ES-I3 (cell line): ENCODE results near the gene FAM229A.

ENCODE experiments used
- H3K36me3 ChIP-seq: 2 replicates; pipeline ENCODE4 v1.6.1; 2013; ENCODE audit warnings: mild to moderate bottlenecking, low read length, control low read depth, moderate library complexity; ENCODE audit not compliant: insufficient read depth
- H3K4me1 ChIP-seq: 2 replicates; pipeline ENCODE4 v1.6.1; 2013; ENCODE audit warnings: mild to moderate bottlenecking, control low read depth, low read length; ENCODE audit not compliant: insufficient read depth
- H3K9ac ChIP-seq: 2 replicates; pipeline ENCODE4 v1.6.1; 2013; ENCODE audit warnings: low read depth, mild to moderate bottlenecking, low read length, moderate library complexity
- H3K9me3 ChIP-seq: 2 replicates; pipeline ENCODE4 v1.6.1; 2013; ENCODE audit warnings: mild to moderate bottlenecking, low read length, moderate library complexity; ENCODE audit not compliant: control insufficient read depth, insufficient read depth

FAM229A gene

GRCh38 chr1:32392325-32392724 is 30.0 kb upstream of the FAM229A start:
- H3K9ac ChIP-seq, result no peak overlapping the region
- peaks cover 18% of the 10 kb centered on the region for H3K36me3 ChIP-seq
- H3K4me1 ChIP-seq, result no peaks in the 10 kb centered on the region
- H3K9me3 ChIP-seq, result no peaks in the 10 kb centered on the region

GRCh38 chr1:32390904-32391870 is 28.9 kb upstream of the FAM229A start:
- H3K36me3 ChIP-seq, result peaks cover 18% of the 10 kb centered on the region
- no peak overlapping the region for H3K9ac ChIP-seq
- no peaks in the 10 kb centered on the region for H3K9me3 ChIP-seq
- H3K4me1 ChIP-seq, result no peaks in the 10 kb centered on the region

- Histone ChIP-seq H3K36me3 (peaks cover 21% of the 10 kb centered on the region), H3K9me3 (no peaks in the 10 kb centered on the region), H3K9ac (no peak overlapping the region), H3K4me1 (no peaks in the 10 kb centered on the region)
Observed at GRCh38 chr1:32388641-32389040, 26.4 kb upstream of the FAM229A start.

DNA sequence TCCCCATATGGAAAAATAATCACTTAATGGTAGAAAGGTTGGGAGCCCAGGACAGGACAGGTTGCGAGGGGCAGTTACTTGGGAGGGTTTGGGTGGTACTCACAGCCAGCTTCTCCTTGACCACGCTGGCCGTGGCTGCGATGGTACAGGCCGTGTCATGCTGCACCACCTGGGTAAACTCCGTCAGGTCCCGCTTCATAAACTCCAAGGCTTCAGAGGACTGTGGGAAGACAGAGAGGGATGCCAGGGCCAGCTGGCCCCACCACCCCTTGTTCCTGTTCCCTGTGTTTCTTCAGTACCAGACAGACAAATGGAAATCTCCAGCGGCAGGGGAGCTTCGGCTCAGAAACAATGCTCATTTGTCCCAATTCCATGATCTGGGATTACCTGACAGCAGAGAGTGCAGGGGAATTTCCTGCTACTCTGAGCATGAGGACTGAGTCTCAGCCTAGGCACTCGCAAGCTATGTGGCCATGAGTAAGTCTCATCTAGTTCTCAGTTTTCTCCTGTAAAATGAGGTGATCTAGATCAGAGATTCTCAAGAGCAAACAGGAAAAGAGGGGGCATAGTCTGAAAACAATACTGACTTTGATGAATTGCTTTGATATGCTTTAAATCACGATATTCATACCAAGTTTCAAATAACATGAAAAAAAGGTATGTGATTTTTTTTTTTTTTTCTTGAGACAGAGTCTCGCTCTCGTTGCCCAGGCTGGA is 24.5 kb upstream of the FAM229A start:
- no peaks in the 10 kb centered on the region for H3K9me3 ChIP-seq

DNA sequence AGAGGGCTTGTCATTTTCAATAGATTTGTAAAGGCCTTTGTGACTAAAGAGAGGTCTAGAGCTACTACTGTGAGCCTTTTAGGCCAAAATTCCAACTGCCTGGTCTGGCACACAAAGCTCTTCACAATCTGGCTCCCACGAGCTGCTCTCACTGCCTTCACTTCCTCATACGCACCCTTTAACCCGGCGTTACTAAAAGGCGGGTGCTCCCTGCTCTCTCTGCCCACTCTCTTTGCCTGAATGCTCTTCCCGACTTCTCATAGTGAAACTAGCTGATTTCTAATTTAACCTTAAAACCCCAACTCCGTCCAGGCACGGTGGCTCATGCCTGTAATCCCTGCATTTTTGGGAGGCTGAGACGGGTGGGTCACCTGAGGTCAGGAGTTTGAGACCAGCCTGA is 17.8 kb upstream of the FAM229A start:
- Histone ChIP-seq H3K9me3 (no peaks in the 10 kb centered on the region), H3K36me3 (peaks cover 36% of the 10 kb centered on the region), H3K4me1 (no peaks in the 10 kb centered on the region), H3K9ac (no peak overlapping the region)

More for the DNA sequence above, 24.5 kb upstream of the FAM229A start:
- peaks cover 27% of the 10 kb centered on the region for H3K36me3 ChIP-seq
- H3K4me1 ChIP-seq, result no peaks in the 10 kb centered on the region
- no peak overlapping the region for H3K9ac ChIP-seq

DNA sequence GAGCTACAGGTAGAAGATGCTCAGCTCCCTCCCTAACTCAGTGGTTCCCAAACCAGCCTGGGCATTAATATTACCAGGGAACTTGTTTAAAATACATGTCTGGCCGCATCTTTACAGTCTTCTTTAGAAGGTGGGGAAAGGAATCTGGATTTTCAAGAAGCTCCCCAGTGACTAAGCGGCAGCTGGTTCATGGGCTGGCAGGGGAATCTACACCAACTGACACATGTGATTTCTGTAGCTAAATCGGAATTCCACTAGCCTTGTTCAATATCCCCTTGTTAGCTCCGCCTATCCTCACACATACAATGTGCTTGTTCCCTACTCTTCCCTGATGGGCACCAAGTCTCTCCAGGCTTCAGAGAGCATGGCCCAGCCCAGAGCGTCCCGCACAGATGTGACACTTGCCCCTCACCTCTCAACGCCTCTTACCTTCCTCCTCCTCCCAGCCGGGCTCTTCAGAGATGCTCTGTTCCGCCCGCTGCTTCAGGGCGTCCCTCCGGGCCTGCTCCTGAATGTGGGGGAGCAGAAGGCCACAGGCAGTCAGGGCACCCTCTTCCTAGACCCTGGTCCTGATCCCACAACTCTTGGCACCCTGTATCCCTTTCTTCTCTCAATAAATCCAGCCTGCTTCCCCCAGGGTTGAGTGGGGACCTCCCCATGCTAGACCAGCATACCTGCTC is 15.4 kb upstream of the FAM229A start:
- Histone ChIP-seq H3K4me1 (no peaks in the 10 kb centered on the region), H3K36me3 (peaks cover 43% of the 10 kb centered on the region), H3K9ac (no peak overlapping the region), H3K9me3 (no peaks in the 10 kb centered on the region)

GRCh38 chr1:32376199-32376598 is 13.9 kb upstream of the FAM229A start:
- no peaks in the 10 kb centered on the region for H3K4me1 ChIP-seq
- H3K36me3 ChIP-seq, result peaks cover 34% of the 10 kb centered on the region
- H3K9ac ChIP-seq, result no peak overlapping the region
- no peaks in the 10 kb centered on the region for H3K9me3 ChIP-seq

GRCh38 chr1:32373996-32374592 is 11.8 kb upstream of the FAM229A start:
- Histone ChIP-seq H3K36me3 (peaks cover 30% of the 10 kb centered on the region), H3K4me1 (no peaks in the 10 kb centered on the region), H3K9ac (no peak overlapping the region), H3K9me3 (no peaks in the 10 kb centered on the region)

DNA sequence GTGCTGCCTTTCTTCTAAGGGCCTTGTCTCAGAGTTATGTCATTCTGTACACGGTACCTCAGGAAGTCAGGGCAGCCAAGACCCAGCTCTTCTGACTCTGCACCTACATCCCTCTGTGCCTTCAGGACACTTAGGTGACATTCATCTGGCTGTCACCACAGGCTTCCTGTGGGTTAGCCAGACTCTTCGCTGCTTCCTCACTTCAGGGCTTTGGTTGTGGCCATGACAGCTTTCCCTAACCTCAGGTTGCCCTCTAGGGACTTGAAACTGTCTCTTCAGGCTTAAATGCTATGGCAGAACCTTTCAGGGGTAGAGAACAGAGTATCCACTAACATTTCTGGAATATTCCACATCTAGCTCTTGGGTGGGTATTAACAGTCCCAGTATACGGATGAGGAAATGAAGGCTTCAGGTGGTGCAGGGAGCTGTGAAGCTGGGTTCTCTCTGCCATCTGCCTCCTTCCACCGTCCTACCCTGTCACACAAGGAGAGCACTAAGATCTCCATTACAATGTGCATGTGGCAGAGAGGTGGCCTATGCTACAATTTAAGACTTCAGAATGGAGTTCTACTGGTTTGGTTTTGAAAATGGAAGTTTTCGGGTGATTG is 10.0 kb upstream of the FAM229A start:
- Histone ChIP-seq H3K36me3 (peaks cover 32% of the 10 kb centered on the region), H3K9me3 (no peaks in the 10 kb centered on the region), H3K4me1 (no peaks in the 10 kb centered on the region), H3K9ac (no peak overlapping the region)

DNA sequence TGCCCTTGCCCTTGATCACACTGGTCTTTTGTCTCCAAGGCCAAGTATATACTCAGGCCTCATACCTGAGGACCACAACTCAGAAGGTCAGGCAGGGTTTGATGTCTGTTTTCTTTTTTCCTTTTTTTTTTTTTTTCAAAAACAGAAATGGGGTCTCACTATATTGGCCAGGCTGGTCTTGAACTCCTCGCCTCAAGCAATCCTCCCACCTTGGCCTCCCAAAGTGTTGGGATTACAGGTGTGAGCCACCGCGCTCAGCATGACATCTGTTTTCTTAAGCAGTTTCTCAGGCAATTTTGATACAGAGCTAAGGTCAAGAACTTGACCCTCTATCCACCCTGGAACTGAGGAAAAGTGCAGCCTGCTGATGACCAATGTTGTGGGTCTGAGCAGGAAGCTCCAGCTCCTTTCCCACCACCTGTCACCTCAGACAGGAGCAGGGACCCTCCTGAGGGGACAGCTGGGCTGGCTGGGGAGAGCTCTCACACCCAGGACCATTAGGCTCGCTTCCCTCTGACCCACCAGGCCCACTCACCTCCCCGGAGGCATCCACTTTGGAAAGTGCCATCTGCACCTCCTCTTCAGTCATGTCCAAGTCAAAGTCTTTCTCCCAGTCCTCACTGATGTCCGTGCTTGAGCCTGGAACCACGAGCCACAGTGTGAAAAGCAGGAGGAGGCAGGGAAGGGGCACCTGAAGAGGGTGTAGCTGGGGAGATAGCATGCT is 5.8 kb upstream of the FAM229A start:
- no peak overlapping the region for H3K9ac ChIP-seq
- no peaks in the 10 kb centered on the region for H3K4me1 ChIP-seq
- peaks cover 14% of the 10 kb centered on the region for H3K36me3 ChIP-seq
- no peaks in the 10 kb centered on the region for H3K9me3 ChIP-seq

- H3K9ac ChIP-seq, result no peak overlapping the region
- peaks cover 12% of the 10 kb centered on the region for H3K36me3 ChIP-seq
- no peaks in the 10 kb centered on the region; the same call in 1 of the 2 replicates for H3K4me1 ChIP-seq
- no peaks in the 10 kb centered on the region for H3K9me3 ChIP-seq
Observed at GRCh38 chr1:32365445-32365844, 3.2 kb upstream of the FAM229A start.

- H3K4me1 ChIP-seq, result no peaks in the 10 kb centered on the region; the same call in 1 of the 2 replicates
- H3K36me3 ChIP-seq, result peaks cover 12% of the 10 kb centered on the region
- H3K9me3 ChIP-seq, result no peaks in the 10 kb centered on the region
- no peak overlapping the region for H3K9ac ChIP-seq
Observed at GRCh38 chr1:32364836-32365235, 2.6 kb upstream of the FAM229A start.

DNA sequence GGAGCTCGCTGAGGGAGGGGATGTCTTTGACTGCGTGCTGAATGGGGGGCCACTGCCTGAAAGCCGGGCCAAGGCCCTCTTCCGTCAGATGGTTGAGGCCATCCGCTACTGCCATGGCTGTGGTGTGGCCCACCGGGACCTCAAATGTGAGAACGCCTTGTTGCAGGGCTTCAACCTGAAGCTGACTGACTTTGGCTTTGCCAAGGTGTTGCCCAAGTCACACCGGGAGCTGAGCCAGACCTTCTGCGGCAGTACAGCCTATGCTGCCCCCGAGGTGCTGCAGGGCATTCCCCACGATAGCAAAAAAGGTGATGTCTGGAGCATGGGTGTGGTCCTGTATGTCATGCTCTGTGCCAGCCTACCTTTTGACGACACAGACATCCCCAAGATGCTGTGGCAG is 1.4 kb upstream of the FAM229A start:
- H3K9ac ChIP-seq, result no peak overlapping the region
- H3K9me3 ChIP-seq, result no peaks in the 10 kb centered on the region; the same call in 1 of the 2 replicates
- H3K4me1 ChIP-seq, result no peaks in the 10 kb centered on the region; the same call in 1 of the 2 replicates
- H3K36me3 ChIP-seq, result peaks cover 12% of the 10 kb centered on the region
